Neuronal stem cell (in vitro differentiated cells): Measurements from ENCODE around the gene RPUSD3.
A peak's percentile ranks its signal among the peaks of the same experiment; 100 is the strongest.

Source experiments
- DNase-seq: peaks from one replicate; pipeline ENCODE4 v3.0.0-alpha.2; 2013; ENCODE audit warnings: low spot score
- H2AFZ ChIP-seq: one replicate; pipeline ENCODE4 v1.6.1; 2013; ENCODE audit warnings: mild to moderate bottlenecking, low read length, inconsistent platforms
- H2AK5ac ChIP-seq: 2 replicates; pipeline ENCODE4 v1.6.1; 2013; ENCODE audit warnings: low read depth, mild to moderate bottlenecking, inconsistent platforms, low read length, moderate library complexity, mixed read lengths
- H2BK120ac ChIP-seq: 2 replicates; pipeline ENCODE4 v1.6.1; 2013; ENCODE audit warnings: low read depth, mild to moderate bottlenecking, inconsistent platforms, low read length, moderate library complexity, mixed read lengths
- H2BK12ac ChIP-seq: one replicate; pipeline ENCODE4 v1.6.1; 2013; ENCODE audit warnings: low read length, inconsistent platforms
- H2BK15ac ChIP-seq: 2 replicates; pipeline ENCODE4 v1.6.1; 2013; ENCODE audit warnings: mild to moderate bottlenecking, low read length, inconsistent platforms, mixed read lengths
- H2BK5ac ChIP-seq: one replicate; pipeline ENCODE4 v1.6.1; 2013; ENCODE audit warnings: inconsistent platforms, mild to moderate bottlenecking, low read length, moderate library complexity
- H3K14ac ChIP-seq: one replicate; pipeline ENCODE4 v1.6.1; 2013; ENCODE audit warnings: low read length, inconsistent platforms
- H3K18ac ChIP-seq: 2 replicates; pipeline ENCODE4 v1.6.1; 2013; ENCODE audit warnings: low read length, inconsistent platforms
- H3K23ac ChIP-seq: 2 replicates; pipeline ENCODE4 v1.6.1; 2013; ENCODE audit warnings: low read depth, mild to moderate bottlenecking, mixed read lengths, low read length, inconsistent platforms; ENCODE audit not compliant: poor library complexity
- H3K27ac ChIP-seq: replicated peaks from 3 replicates; pipeline ENCODE4 v1.5.1; 2013; ENCODE audit warnings: low read length, inconsistent platforms
- H3K27me3 ChIP-seq, 3 experiments: 2 replicates each; pipeline ENCODE4 v1.6.1; 2013; ENCODE audit warnings: low read length in 3 of 3, mild to moderate bottlenecking in 2 of 3, inconsistent platforms in 1 of 3, low read depth in 1 of 3, mixed read lengths in 1 of 3, moderate library complexity in 1 of 3; ENCODE audit not compliant: control insufficient read depth in 3 of 3, insufficient read depth in 3 of 3
- H3K36me3 ChIP-seq, 2 donors: replicated peaks in 1 of 2; 2 replicates each; pipeline ENCODE4 v1.6.1; 2013; ENCODE audit warnings: low read length in 2 of 2; ENCODE audit not compliant: control insufficient read depth in 2 of 2, insufficient read depth in 2 of 2
- H3K4ac ChIP-seq: 2 replicates; pipeline ENCODE4 v1.6.1; 2013; ENCODE audit warnings: inconsistent platforms, mild to moderate bottlenecking, low read length, moderate library complexity
- H3K4me1 ChIP-seq, 2 donors: 1 replicate in 1 of 2; 2 replicates in 1 of 2; pipeline ENCODE4 v1.6.1; 2013; ENCODE audit warnings: low read length in 2 of 2, low read depth in 1 of 2; ENCODE audit not compliant: control insufficient read depth in 2 of 2, insufficient read depth in 1 of 2
- H3K4me2 ChIP-seq: one replicate; pipeline ENCODE4 v1.6.1; 2013; ENCODE audit warnings: mild to moderate bottlenecking, low read length, inconsistent platforms; ENCODE audit not compliant: insufficient read depth, poor library complexity, severe bottlenecking
- H3K4me3 ChIP-seq, 2 donors: 2 replicates each; pipeline ENCODE4 v1.5.1; 2013; ENCODE audit warnings: low read length in 2 of 2, mild to moderate bottlenecking in 2 of 2, inconsistent platforms in 1 of 2, moderate library complexity in 1 of 2
- H3K79me1 ChIP-seq: one replicate; pipeline ENCODE4 v1.6.1; 2013; ENCODE audit warnings: low read depth, mild to moderate bottlenecking, inconsistent platforms, low read length, moderate library complexity
- H3K9ac ChIP-seq: one replicate; pipeline ENCODE4 v1.6.1; 2013; ENCODE audit warnings: mild to moderate bottlenecking, low read depth, low read length, inconsistent platforms; ENCODE audit not compliant: poor library complexity
- H3K9me3 ChIP-seq, 2 donors: replicated peaks in 1 of 2; 2 replicates each; pipeline versions ENCODE3 to v1.6.1; 2013; ENCODE audit warnings: low read length in 2 of 2, mild to moderate bottlenecking in 2 of 2, inconsistent platforms in 1 of 2, low read depth in 1 of 2, mixed read lengths in 1 of 2, moderate library complexity in 1 of 2; ENCODE audit not compliant: control insufficient read depth in 2 of 2, insufficient read depth in 1 of 2
- H4K8ac ChIP-seq: one replicate; pipeline ENCODE4 v1.6.1; 2013; ENCODE audit warnings: low read depth, mild to moderate bottlenecking, inconsistent platforms, low read length, moderate library complexity
- H4K91ac ChIP-seq: one replicate; pipeline ENCODE4 v1.6.1; 2013; ENCODE audit warnings: low read length, low read depth, mild to moderate bottlenecking, inconsistent platforms; ENCODE audit not compliant: poor library complexity
- WGBS, 2 donors: extraction: QIAGEN DNeasy Blood & Tissue Kit; methylation state at CpG; one replicate each; pipeline ENCODE4 v1.1.7; 2013; ENCODE audit warnings: missing lambda C conversion rate in 2 of 2, mixed read lengths in 1 of 2; ENCODE audit not compliant: insufficient read length in 2 of 2, insufficient replicate concordance in 1 of 2; ENCODE audit errors: extremely low coverage in 2 of 2; 5-methylcytosine and 5-hydroxymethylcytosine counted together

RPUSD3 gene

DNA sequence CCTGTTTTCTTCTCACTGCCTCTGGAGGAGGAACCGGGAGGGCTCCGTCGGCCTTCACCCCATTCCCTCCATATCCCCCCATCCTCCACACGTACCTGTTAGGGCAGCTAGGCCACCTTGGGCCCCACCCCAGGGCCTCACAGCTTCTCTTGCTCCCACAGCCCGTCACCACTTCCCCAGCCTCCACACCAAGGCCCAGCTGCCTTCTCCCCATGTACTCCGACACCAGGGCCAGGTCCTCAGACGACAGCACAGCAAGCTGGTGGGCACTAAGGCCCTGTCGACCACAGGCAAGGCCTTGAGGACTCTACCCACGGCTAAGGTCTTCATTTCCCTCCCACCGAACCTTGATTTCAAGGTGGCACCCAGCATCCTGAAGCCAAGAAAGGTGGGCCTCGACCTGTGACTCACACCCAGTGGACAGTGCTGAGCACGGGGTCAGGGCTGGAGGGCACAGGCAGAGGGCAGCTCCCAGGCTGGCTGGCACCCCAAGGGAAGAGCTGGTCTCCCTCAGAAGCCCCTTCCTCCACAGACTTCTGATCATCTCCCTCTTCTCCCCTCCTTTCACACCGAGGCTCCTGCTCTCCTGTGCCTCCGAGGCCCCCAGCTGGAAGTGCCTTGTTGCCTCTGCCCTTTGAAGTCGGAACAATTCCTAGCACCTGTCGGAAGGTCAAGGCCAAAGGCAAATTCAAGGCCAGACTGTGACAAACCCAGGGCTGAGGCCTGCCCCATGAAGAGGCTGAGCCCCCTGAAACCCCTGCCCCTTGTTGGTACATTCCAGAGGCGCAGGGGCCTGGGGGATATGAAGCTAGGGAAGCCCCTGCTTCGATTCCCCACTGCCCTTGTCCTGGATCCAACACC lies 9.1 kb downstream of the RPUSD3 start:
- H3K9ac ChIP-seq = peak overlapping the region; percentile 50
- H3K4me1 ChIP-seq = no peaks in the 10 kb centered on the region
- no peak overlapping the region for H2AK5ac ChIP-seq
- H2BK120ac ChIP-seq = no peak overlapping the region
- no peaks in the 10 kb centered on the region for H3K27me3 ChIP-seq
- no peak overlapping the region for H3K18ac ChIP-seq
- no peak for DNase-seq
- H4K8ac ChIP-seq = no peak overlapping the region
- no peak overlapping the region for H2AFZ ChIP-seq
- no peak overlapping the region for H3K14ac ChIP-seq
- no peaks in the 10 kb centered on the region for H3K9me3 ChIP-seq
- no peaks in the 10 kb centered on the region for H3K79me1 ChIP-seq
- no peak overlapping the region for H3K4me2 ChIP-seq
- H3K23ac ChIP-seq = no peak overlapping the region
- H2BK5ac ChIP-seq = peak overlapping the region; percentile 5
- H2BK15ac ChIP-seq = no peak overlapping the region
- H4K91ac ChIP-seq = no peak overlapping the region
- no CpG with 5 or more reads among the region's 18 CpGs for WGBS, 2 donors
- no peak overlapping the region for H2BK12ac ChIP-seq
- H3K4ac ChIP-seq = no peak overlapping the region
- peak overlapping the region in 1 of 2 donors; percentile 19 for H3K4me3 ChIP-seq
- H3K36me3 ChIP-seq = peaks cover 32 to 78% of the 10 kb centered on the region in 2 donors
- H3K27ac ChIP-seq = no peak overlapping the region

DNA sequence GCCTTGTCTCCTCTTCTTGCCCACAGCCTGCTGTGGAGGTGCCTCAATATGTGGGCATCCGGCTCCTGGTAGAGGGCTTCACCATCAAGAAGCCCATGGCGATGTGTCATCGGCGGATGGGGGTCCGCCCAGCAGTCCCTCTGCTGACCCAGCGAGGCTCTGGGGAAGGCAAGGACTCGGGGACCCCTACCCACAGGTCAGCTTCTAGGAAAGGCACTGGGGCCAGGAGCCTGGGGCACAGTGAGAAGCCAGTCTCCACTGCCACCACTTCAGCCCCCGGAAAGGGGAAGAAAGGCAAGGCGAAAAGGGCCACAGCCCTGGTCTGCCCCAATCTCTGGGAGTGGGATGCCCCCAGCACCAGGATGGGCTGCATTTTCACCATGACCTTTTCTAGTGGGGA lies 10.7 kb downstream of the RPUSD3 start:
- H3K4me1 ChIP-seq = no peaks in the 10 kb centered on the region
- no peaks in the 10 kb centered on the region for H3K9me3 ChIP-seq
- no CpG with 5 or more reads among the region's 9 CpGs for WGBS, 2 donors
- no peak overlapping the region for H3K14ac ChIP-seq
- peaks cover 27 to 79% of the 10 kb centered on the region in 2 donors for H3K36me3 ChIP-seq
- peak overlapping the region; percentile 48 for H3K18ac ChIP-seq
- H4K91ac ChIP-seq = no peak overlapping the region
- no peak overlapping the region for H2AK5ac ChIP-seq
- H3K23ac ChIP-seq = no peak overlapping the region
- H3K27me3 ChIP-seq = no peaks in the 10 kb centered on the region
- H2BK5ac ChIP-seq = no peak overlapping the region
- H2BK12ac ChIP-seq = no peak overlapping the region
- no peak overlapping the region for H3K9ac ChIP-seq
- H3K4me3 ChIP-seq = no peak overlapping the region
- H3K4ac ChIP-seq = no peak overlapping the region
- H3K79me1 ChIP-seq = no peaks in the 10 kb centered on the region
- H4K8ac ChIP-seq = no peak overlapping the region
- no peak overlapping the region for H3K4me2 ChIP-seq
- no peak overlapping the region for H2BK15ac ChIP-seq
- no peak overlapping the region for H3K27ac ChIP-seq
- DNase-seq = no peak
- no peak overlapping the region for H2BK120ac ChIP-seq
- no peak overlapping the region for H2AFZ ChIP-seq

DNA sequence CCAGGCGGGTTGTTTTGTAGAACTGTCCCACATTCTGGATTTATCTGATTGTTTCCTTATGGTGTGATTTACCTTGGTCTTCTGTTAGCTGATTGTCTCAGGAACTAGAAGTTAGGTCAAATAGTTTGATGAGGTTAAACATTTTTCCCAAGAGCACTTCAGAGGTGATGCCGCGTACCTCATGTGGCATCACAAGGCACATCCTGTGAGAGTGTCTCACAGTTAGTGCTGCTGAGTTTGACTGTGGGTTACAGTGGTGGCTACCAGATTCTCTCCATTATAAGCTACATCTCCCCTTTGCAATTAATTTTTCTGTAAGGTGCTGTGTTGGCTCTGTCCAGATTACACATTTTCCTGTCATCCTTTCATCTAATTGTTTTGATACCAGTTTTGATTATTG lies 12.6 kb downstream of the RPUSD3 start:
- no peak overlapping the region for H3K9ac ChIP-seq
- no peak overlapping the region for H2AK5ac ChIP-seq
- H2BK15ac ChIP-seq = no peak overlapping the region
- H4K91ac ChIP-seq = no peak overlapping the region
- H2AFZ ChIP-seq = no peak overlapping the region
- no peak overlapping the region for H2BK12ac ChIP-seq
- no peaks in the 10 kb centered on the region for H3K9me3 ChIP-seq
- H3K18ac ChIP-seq = no peak overlapping the region
- no peak for DNase-seq
- no peak overlapping the region for H3K23ac ChIP-seq
- no peak overlapping the region for H2BK120ac ChIP-seq
- H3K14ac ChIP-seq = no peak overlapping the region
- H3K36me3 ChIP-seq = peaks cover 24 to 83% of the 10 kb centered on the region in 2 donors
- no peak overlapping the region for H3K4me2 ChIP-seq
- no CpG with 5 or more reads among the region's 3 CpGs for WGBS, 2 donors
- H2BK5ac ChIP-seq = no peak overlapping the region
- no peaks in the 10 kb centered on the region for H3K27me3 ChIP-seq
- no peaks in the 10 kb centered on the region for H3K4me1 ChIP-seq
- H4K8ac ChIP-seq = no peak overlapping the region
- no peaks in the 10 kb centered on the region for H3K79me1 ChIP-seq
- H3K27ac ChIP-seq = no peak overlapping the region
- H3K4ac ChIP-seq = no peak overlapping the region
- H3K4me3 ChIP-seq = no peak overlapping the region

DNA sequence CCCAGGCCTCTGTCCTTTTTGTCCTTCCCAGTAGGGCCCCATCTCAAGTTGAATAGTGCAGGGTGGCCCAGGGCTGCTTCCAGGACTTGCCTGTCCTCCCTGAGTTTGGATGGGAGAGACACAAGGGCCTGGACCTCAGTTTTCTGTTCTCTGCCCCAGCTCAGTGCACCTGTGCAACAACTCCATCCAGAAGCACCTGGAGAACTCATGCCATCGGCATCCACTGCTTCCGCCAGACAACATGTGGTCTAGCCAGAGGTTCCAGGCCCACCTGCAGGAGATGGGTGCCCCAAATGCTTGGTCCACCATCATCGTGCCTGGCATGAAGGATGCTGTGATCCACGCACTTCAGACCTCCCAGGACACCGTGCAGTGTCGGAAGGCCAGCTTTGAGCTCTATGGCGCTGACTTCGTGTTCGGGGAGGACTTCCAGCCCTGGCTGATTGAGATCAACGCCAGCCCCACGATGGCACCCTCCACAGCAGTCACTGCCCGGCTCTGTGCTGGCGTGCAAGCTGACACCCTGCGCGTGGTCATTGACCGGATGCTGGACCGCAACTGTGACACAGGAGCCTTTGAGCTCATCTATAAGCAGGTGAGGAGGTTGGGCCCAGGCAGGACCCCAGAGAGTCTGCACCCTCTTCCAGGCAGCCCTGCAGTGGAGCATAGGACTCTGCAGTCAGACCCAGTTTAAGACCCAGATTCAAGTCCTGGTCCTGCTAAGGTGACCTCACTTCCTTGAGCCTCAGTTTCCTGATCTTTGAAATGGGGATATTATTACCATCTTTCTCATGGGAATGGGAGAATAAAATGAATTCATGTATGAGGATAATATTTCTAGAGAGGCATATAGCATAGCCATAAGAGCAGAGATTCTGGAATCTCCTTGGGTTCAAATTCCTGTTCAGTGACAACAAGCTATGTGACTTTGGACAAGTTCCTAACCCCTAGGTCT lies 14.7 kb downstream of the RPUSD3 start:
- peaks cover 10 to 74% of the 10 kb centered on the region in 2 donors for H3K36me3 ChIP-seq
- no peak overlapping the region for H3K4me2 ChIP-seq
- peak overlapping the region; percentile 23 for H3K27ac ChIP-seq
- no peak overlapping the region for H2BK5ac ChIP-seq
- H3K4me1 ChIP-seq = no peaks in the 10 kb centered on the region
- no peak overlapping the region for H3K4ac ChIP-seq
- H3K14ac ChIP-seq = no peak overlapping the region
- H4K91ac ChIP-seq = no peak overlapping the region
- no peak overlapping the region for H3K18ac ChIP-seq
- no peak overlapping the region for H2AFZ ChIP-seq
- H2BK120ac ChIP-seq = no peak overlapping the region
- no peaks in the 10 kb centered on the region for H3K9me3 ChIP-seq
- DNase-seq = no peak
- peak overlapping the region; percentile 34 for H3K23ac ChIP-seq
- H3K9ac ChIP-seq = no peak overlapping the region
- no peak overlapping the region for H2AK5ac ChIP-seq
- H3K4me3 ChIP-seq = no peak overlapping the region
- H2BK15ac ChIP-seq = no peak overlapping the region
- H3K79me1 ChIP-seq = peaks cover 2% of the 10 kb centered on the region
- no peak overlapping the region for H4K8ac ChIP-seq
- H3K27me3 ChIP-seq = no peaks in the 10 kb centered on the region
- H2BK12ac ChIP-seq = no peak overlapping the region
- no CpG with 5 or more reads among the region's 17 CpGs for WGBS, 2 donors
